Ishikawa (cell line): ENCODE results near the gene NHS.

Experiments
- CEBPB ChIP-seq: IDR thresholded peaks from 2 replicates; pipeline ENCODE4 v1.6.1; 2012
- EP300 ChIP-seq: IDR thresholded peaks from 2 replicates; pipeline ENCODE4 v1.6.1; 2012; ENCODE audit warnings: borderline replicate concordance
- REST ChIP-seq: IDR thresholded peaks from 2 replicates; pipeline ENCODE4 v1.6.1; 2012; ENCODE audit warnings: low read depth, mild to moderate bottlenecking
- YY1 ChIP-seq: IDR thresholded peaks from 2 replicates; pipeline ENCODE4 v1.6.1; 2012; ENCODE audit warnings: low read depth

GRCh38 chrX:17564689-17565409 lies 189.8 kb downstream of the NHS start:
- TF ChIP-seq CEBPB (no peak), REST (no peak), YY1 (no peak), EP300 (no peak)
